ENCODE results near the gene OR12D1.

GRCh38 chr6:29424168-29424567, 9.4 kb downstream of the OR12D1 start:
- no peak for TF ChIP-seq RAD21 (IDR thresholded peaks at IDR 0.05; ENCODE audit: low read depth)
- no peak for TF ChIP-seq MAX (IDR thresholded peaks at IDR 0.05)
- no peak for TF ChIP-seq EGR1 (IDR thresholded peaks at IDR 0.05)
- TF ChIP-seq, protein P1, sequence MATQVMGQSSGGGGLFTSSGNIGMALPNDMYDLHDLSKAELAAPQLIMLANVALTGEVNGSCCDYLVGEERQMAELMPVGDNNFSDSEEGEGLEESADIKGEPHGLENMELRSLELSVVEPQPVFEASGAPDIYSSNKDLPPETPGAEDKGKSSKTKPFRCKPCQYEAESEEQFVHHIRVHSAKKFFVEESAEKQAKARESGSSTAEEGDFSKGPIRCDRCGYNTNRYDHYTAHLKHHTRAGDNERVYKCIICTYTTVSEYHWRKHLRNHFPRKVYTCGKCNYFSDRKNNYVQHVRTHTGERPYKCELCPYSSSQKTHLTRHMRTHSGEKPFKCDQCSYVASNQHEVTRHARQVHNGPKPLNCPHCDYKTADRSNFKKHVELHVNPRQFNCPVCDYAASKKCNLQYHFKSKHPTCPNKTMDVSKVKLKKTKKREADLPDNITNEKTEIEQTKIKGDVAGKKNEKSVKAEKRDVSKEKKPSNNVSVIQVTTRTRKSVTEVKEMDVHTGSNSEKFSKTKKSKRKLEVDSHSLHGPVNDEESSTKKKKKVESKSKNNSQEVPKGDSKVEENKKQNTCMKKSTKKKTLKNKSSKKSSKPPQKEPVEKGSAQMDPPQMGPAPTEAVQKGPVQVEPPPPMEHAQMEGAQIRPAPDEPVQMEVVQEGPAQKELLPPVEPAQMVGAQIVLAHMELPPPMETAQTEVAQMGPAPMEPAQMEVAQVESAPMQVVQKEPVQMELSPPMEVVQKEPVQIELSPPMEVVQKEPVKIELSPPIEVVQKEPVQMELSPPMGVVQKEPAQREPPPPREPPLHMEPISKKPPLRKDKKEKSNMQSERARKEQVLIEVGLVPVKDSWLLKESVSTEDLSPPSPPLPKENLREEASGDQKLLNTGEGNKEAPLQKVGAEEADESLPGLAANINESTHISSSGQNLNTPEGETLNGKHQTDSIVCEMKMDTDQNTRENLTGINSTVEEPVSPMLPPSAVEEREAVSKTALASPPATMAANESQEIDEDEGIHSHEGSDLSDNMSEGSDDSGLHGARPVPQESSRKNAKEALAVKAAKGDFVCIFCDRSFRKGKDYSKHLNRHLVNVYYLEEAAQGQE (IDR thresholded peaks at IDR 0.05; ENCODE audit: low read depth), result no peak
- no peak for TF ChIP-seq CEBPB (IDR thresholded peaks at IDR 0.05)
- TF ChIP-seq EP300 (IDR thresholded peaks at IDR 0.05; ENCODE audit: borderline replicate concordance), result no peak
- TF ChIP-seq TAF1 (IDR thresholded peaks at IDR 0.05; ENCODE audit: low read depth), result no peak
- no peak for TF ChIP-seq FOXM1 (IDR thresholded peaks at IDR 0.05; ENCODE audit: borderline replicate concordance, low read depth)
- no peak for TF ChIP-seq ZBTB7A (IDR thresholded peaks at IDR 0.05; ENCODE audit: low read depth)
- no peak for TF ChIP-seq TCF12 (IDR thresholded peaks at IDR 0.05; ENCODE audit: low read depth)
- no peak for TF ChIP-seq YY1 (IDR thresholded peaks at IDR 0.05; ENCODE audit: low read depth)
- TF ChIP-seq CREB1 (IDR thresholded peaks at IDR 0.05; ENCODE audit: low read depth), result no peak

Measured in Ishikawa (cell line).